Loucy (cell line): Measurements from ENCODE around the gene SBK3.
A peak's percentile ranks its signal among the peaks of the same experiment; 100 is the strongest.

Experiments used
- H2AFZ ChIP-seq: fragments of 200-600 bp; sonication (generic); 2 replicates; pipeline ENCODE4 v1.6.0; 2016; ENCODE audit warnings: antibody characterized with exemption, mild to moderate bottlenecking, low read length, moderate library complexity
- H3F3A ChIP-seq: fragments of 200-600 bp; 2 replicates; pipeline ENCODE4 v1.6.0; 2016; ENCODE audit warnings: antibody characterized with exemption, low read depth, mild to moderate bottlenecking
- H3K27me3 ChIP-seq: fragments of 200-600 bp; sonication (generic); 2 replicates; pipeline ENCODE4 v1.6.1; 2014; ENCODE audit warnings: low read length, mild to moderate bottlenecking; ENCODE audit not compliant: insufficient read depth, poor library complexity, severe bottlenecking
- H3K36me3 ChIP-seq: fragments of 200-600 bp; sonication (generic); 2 replicates; pipeline ENCODE4 v1.6.1; 2016; ENCODE audit warnings: low read length; ENCODE audit not compliant: insufficient read depth
- H3K4me1 ChIP-seq: fragments of 200-600 bp; sonication (generic); 2 replicates; pipeline ENCODE4 v1.5.1; 2014; ENCODE audit warnings: low read length, mild to moderate bottlenecking; ENCODE audit not compliant: insufficient read depth, poor library complexity, severe bottlenecking
- H3K4me2 ChIP-seq: fragments of 200-600 bp; sonication (generic); 2 replicates; pipeline ENCODE4 v1.6.0; 2014; ENCODE audit warnings: antibody characterized with exemption, low read length, low read depth, mild to moderate bottlenecking; ENCODE audit not compliant: poor library complexity, severe bottlenecking
- H3K4me3 ChIP-seq: fragments of 200-600 bp; sonication (generic); 2 replicates; pipeline ENCODE4 v1.5.1; 2014; ENCODE audit warnings: low read length, mild to moderate bottlenecking, mixed read lengths; ENCODE audit not compliant: poor library complexity, severe bottlenecking
- H3K79me2 ChIP-seq: fragments of 200-600 bp; sonication (generic); 2 replicates; pipeline ENCODE4 v1.6.1; 2014; ENCODE audit warnings: low read length; ENCODE audit not compliant: insufficient read depth
- H3K9ac ChIP-seq: fragments of 200-600 bp; sonication (generic); 2 replicates; pipeline ENCODE4 v1.6.0; 2014; ENCODE audit warnings: mild to moderate bottlenecking, low read depth, low read length, moderate library complexity; ENCODE audit not compliant: poor library complexity, severe bottlenecking
- H3K9me2 ChIP-seq: fragments of 200-600 bp; sonication (generic); replicated peaks from 2 replicates; pipeline ENCODE4 v1.6.1; 2016; ENCODE audit warnings: low read depth, low read length, mixed read lengths
- H3K9me3 ChIP-seq: fragments of 200-600 bp; sonication (generic); 2 replicates; pipeline ENCODE4 v1.6.1; 2014; ENCODE audit warnings: mild to moderate bottlenecking, antibody characterized with exemption, low read length, low read depth; ENCODE audit not compliant: insufficient read depth
- H4K20me1 ChIP-seq: fragments of 200-600 bp; sonication (generic); 2 replicates; pipeline ENCODE4 v1.6.0; 2014; ENCODE audit warnings: antibody characterized with exemption, low read length, mild to moderate bottlenecking; ENCODE audit not compliant: insufficient read depth, poor library complexity, severe bottlenecking
- EZH2phosphoT487 ChIP-seq: fragments of 200-600 bp; IDR thresholded peaks from 2 replicates; pipeline ENCODE4 v1.6.1; 2018; ENCODE audit warnings: antibody characterized with exemption, mild to moderate bottlenecking, moderate library complexity, borderline replicate concordance
- TF ChIP-seq, protein P1 (sequence below): fragments of 200-600 bp; sonication (generic); conservative IDR thresholded peaks from 2 replicates; pipeline ENCODE4 v1.5.1; 2014; ENCODE audit warnings: mild to moderate bottlenecking, antibody characterized with exemption, low read length

SBK3 gene

DNA sequence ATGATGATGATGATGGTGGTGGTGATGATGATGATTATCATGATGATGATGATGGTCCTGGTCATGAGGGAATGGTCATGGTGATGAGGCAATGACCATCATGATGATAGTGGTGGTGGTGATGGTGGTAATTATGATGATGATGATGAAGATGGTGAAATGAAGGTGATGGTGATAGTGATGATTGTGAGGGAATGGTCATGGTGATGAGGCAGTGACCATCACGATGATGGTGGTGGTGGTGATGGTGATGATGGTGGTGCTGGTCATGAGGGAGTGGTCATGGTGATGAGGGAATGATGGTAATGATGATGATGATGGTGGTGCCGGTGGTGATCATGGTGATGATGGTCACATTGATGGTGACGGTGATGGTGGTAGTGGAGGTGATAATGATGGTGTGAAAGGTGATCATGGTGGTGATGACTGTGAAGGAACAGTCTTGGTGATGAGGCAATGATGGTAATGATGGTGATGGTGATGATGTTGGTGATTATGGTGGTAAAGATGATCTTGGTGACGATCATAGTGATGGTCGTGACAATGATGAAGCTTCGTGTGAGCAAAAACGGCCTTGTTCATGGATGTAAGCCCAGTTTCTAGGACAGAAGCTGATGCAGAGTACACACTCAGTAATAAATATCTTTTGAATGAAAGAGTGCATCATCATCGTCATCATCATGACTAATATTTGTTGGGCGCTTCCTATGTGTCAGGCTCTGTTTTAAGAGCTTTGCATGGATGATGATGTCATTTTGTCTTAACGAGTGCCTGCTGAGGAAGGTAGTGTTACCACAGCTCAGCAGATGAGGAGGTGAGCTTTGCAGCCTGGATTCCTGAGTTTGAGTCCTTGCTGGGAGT lies 25.7 kb downstream of the SBK3 start:
- no peak overlapping the region for H3K4me2 ChIP-seq
- no peaks in the 10 kb centered on the region for H3K9me2 ChIP-seq
- H3K36me3 ChIP-seq, result no peaks in the 10 kb centered on the region

DNA sequence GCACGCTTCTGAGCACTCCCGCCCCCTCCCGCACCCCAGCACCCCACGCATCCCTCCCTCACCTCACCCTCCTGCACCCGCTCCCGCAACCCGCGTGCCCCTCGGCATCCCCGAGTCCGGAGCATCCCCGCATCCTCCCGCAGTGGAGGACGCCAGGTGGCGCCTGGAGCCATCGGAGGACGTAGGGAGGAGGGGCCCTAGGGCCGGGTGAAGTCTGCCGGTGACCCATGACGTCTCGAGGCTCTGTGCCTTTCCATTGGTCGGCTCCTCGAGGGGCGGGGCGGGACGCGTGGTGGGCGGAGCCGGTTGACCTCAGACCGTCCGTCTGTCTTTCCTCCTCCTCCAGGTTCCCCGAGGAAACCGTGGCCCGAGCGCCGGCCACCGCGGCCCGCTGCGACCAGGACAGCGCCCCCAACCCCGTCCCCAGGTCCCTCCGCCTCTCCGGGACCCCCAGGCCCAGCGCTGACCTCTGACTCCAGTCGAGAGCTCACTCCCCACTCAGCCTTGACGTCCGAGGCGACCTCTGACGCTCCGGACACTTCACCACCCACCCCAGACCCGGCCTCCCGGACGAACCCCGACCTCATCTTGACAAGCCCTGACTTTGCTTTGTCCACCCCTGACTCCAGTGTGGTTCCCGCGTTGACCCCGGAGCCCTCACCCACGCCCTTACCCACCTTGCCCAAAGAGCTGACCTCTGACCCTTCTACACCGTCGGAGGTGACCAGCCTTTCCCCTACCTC lies 28.3 kb downstream of the SBK3 start:
- Histone ChIP-seq H3K79me2 (no peaks in the 10 kb centered on the region), H4K20me1 (no peaks in the 10 kb centered on the region), H3K4me1 (no peaks in the 10 kb centered on the region), H3K36me3 (no peaks in the 10 kb centered on the region), H3K27me3 (no peaks in the 10 kb centered on the region), H3K4me3 (peak overlapping the region; percentile 40), H3K9ac (no peak overlapping the region), H3K4me2 (peak overlapping the region; percentile 51), H3K9me2 (no peaks in the 10 kb centered on the region), H3K9me3 (no peaks in the 10 kb centered on the region), H2AFZ (peak overlapping the region; percentile 81; the same call in 1 of the 2 replicates), H3F3A (no peaks in the 10 kb centered on the region)
- TF ChIP-seq EZH2phosphoT487, result no peak
- TF ChIP-seq, protein P1, sequence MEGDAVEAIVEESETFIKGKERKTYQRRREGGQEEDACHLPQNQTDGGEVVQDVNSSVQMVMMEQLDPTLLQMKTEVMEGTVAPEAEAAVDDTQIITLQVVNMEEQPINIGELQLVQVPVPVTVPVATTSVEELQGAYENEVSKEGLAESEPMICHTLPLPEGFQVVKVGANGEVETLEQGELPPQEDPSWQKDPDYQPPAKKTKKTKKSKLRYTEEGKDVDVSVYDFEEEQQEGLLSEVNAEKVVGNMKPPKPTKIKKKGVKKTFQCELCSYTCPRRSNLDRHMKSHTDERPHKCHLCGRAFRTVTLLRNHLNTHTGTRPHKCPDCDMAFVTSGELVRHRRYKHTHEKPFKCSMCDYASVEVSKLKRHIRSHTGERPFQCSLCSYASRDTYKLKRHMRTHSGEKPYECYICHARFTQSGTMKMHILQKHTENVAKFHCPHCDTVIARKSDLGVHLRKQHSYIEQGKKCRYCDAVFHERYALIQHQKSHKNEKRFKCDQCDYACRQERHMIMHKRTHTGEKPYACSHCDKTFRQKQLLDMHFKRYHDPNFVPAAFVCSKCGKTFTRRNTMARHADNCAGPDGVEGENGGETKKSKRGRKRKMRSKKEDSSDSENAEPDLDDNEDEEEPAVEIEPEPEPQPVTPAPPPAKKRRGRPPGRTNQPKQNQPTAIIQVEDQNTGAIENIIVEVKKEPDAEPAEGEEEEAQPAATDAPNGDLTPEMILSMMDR, result peak; percentile 72

More for the DNA sequence above, 25.7 kb downstream of the SBK3 start:
- no peaks in the 10 kb centered on the region for H4K20me1 ChIP-seq
- H2AFZ ChIP-seq, result no peak overlapping the region
- no peaks in the 10 kb centered on the region for H3K79me2 ChIP-seq
- no peaks in the 10 kb centered on the region for H3F3A ChIP-seq
- TF ChIP-seq, protein P1, result no peak
- no peak for TF ChIP-seq EZH2phosphoT487
- no peaks in the 10 kb centered on the region for H3K9me3 ChIP-seq
- no peaks in the 10 kb centered on the region for H3K27me3 ChIP-seq
- H3K4me1 ChIP-seq, result no peaks in the 10 kb centered on the region
- H3K9ac ChIP-seq, result no peak overlapping the region
- H3K4me3 ChIP-seq, result no peak overlapping the region

DNA sequence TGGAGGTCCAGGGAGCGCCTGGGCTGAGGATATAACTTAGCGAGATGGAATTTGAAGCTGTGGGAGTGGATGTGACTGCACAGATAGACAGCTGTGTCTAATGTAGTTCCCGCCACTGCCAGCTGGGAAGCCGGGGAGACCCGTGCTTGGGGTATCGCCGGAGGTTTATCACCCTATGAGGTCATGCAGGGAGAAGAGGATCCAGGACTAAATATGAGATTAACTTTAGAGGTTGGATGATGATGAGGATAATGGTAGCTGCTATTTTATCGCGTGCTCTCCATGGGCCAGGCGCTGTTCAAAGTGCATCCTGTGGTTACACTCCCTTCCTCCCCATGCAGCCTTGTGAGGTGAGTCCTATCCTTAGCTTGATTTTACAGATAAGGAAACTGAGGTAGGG lies 37.2 kb downstream of the SBK3 start:
- H3K4me3 ChIP-seq, result no peak overlapping the region
- no peaks in the 10 kb centered on the region for H3F3A ChIP-seq
- no peak overlapping the region for H3K4me2 ChIP-seq
- no peaks in the 10 kb centered on the region for H4K20me1 ChIP-seq
- no peaks in the 10 kb centered on the region for H3K9me2 ChIP-seq
- H3K4me1 ChIP-seq, result peaks cover 5% of the 10 kb centered on the region
- TF ChIP-seq, protein P1, result no peak
- no peak for TF ChIP-seq EZH2phosphoT487
- H3K9ac ChIP-seq, result no peak overlapping the region
- H3K36me3 ChIP-seq, result no peaks in the 10 kb centered on the region
- H3K27me3 ChIP-seq, result no peaks in the 10 kb centered on the region
- H2AFZ ChIP-seq, result no peak overlapping the region
- no peaks in the 10 kb centered on the region for H3K9me3 ChIP-seq
- peaks cover 4% of the 10 kb centered on the region for H3K79me2 ChIP-seq
